K562 (cell line): ENCODE data around the gene USP28. TPM values are rescaled to one million over a fixed set of nuclear protein-coding genes. Genes with fewer than 3 reads are reported as not detected.

Source experiments
- ATAC-seq: fragments of 200-7000 bp; cut with Tn5 transposase; 3 replicates; pipeline ENCODE4 v1.9.1; 2020; ENCODE audit warnings: moderate library complexity
- BruUV-seq: library from RNA; stranded (reverse); fragments of 400-500 nt; replicated peaks from 2 replicates; lab custom pipeline; 2021; lab: Mats Ljungman, UMichigan
- CTCF ChIA-PET: fragments of 300-600 bp; formaldehyde crosslinking; extraction: SDS; loops from one replicate; lab custom pipeline; 2021; ENCODE audit warnings: low intra/inter-chr PET ratio; lab: Yijun Ruan, JAX
- POLR2A ChIA-PET: fragments of 300-600, 350-650 bp; sonication (Branson Sonifier 250); formaldehyde crosslinking; extraction: SDS; loops from one replicate; lab custom pipeline; 2021; ENCODE audit warnings: antibody characterized with exemption, inconsistent platforms; lab: Yijun Ruan, JAX
- DNase-seq, 4 experiments: peaks; one replicate each; pipeline versions ENCODE4 v3.0.0 to v3.0.0-alpha.2; 2011 to 2018; ENCODE audit warnings: low spot score in 3 of 4, mixed read lengths in 3 of 4; ENCODE audit errors: extremely low read depth in 1 of 4
- FAIRE-seq: peaks from 2 replicates; lab custom pipeline; 2011; peaks lifted over from hg19 to GRCh38; lab: Jason Lieb, UNC
- H2AFZ ChIP-seq: 2 replicates; pipeline ENCODE4 v1.6.0; 2011; ENCODE audit warnings: low read depth, low read length, control low read depth, inconsistent platforms
- H3K27ac ChIP-seq: fragments of 200-600 bp; 3 replicates; pipeline ENCODE4 v1.8.0; 2011; ENCODE audit warnings: low read depth, mild to moderate bottlenecking, control low read depth, inconsistent platforms, low read length, moderate library complexity, mixed read lengths; ENCODE audit errors: extremely low read depth
- H3K27me3 ChIP-seq, 2 experiments: fragments of 300-600 bp in 1 of 2; 2 replicates in 1 of 2; 3 replicates in 1 of 2; pipeline versions ENCODE4 v1.6.0 to v1.8.0; 2011; ENCODE audit warnings: inconsistent platforms in 2 of 2, low read length in 2 of 2, mild to moderate bottlenecking in 1 of 2, mixed read lengths in 1 of 2, moderate library complexity in 1 of 2; ENCODE audit not compliant: control insufficient read depth in 2 of 2, insufficient read depth in 2 of 2
- H3K36me3 ChIP-seq: fragments of 300-600 bp; 3 replicates; pipeline ENCODE4 v1.8.0; 2011; ENCODE audit warnings: mild to moderate bottlenecking, low read length, inconsistent platforms; ENCODE audit not compliant: control insufficient read depth, insufficient read depth
- H3K4me1 ChIP-seq, 2 experiments: fragments of 200-600 bp in 1 of 2; replicated peaks in 1 of 2; 2 replicates in 1 of 2; 3 replicates in 1 of 2; pipeline versions ENCODE4 v1.5.1 to v1.8.0; 2011; ENCODE audit warnings: inconsistent platforms in 2 of 2, low read length in 2 of 2, mild to moderate bottlenecking in 1 of 2, mixed read lengths in 1 of 2, moderate library complexity in 1 of 2; ENCODE audit not compliant: control insufficient read depth in 2 of 2, insufficient read depth in 2 of 2
- H3K4me2 ChIP-seq: 2 replicates; pipeline ENCODE4 v1.6.1; 2011; ENCODE audit warnings: low read length, control low read depth, inconsistent platforms, mixed read lengths; ENCODE audit not compliant: insufficient read depth
- H3K4me3 ChIP-seq: fragments of 200-600 bp; sonication (generic), shearing (Covaris generic); 2 replicates; pipeline ENCODE4 v1.5.1; 2016; ENCODE audit warnings: control low read depth, inconsistent platforms
- H3K79me2 ChIP-seq: fragments of 200-600 bp; 3 replicates; pipeline ENCODE4 v1.8.0; 2011; ENCODE audit warnings: low read length, inconsistent platforms; ENCODE audit not compliant: control insufficient read depth, insufficient read depth
- H3K9ac ChIP-seq, 2 experiments: 2 replicates each; pipeline versions ENCODE4 v1.6.0 to v1.6.1; 2011; ENCODE audit warnings: low read depth in 2 of 2, low read length in 2 of 2, control low read depth in 1 of 2, inconsistent platforms in 1 of 2, mild to moderate bottlenecking in 1 of 2, mixed read lengths in 1 of 2; ENCODE audit not compliant: insufficient read depth in 1 of 2
- H3K9me1 ChIP-seq: one replicate; pipeline ENCODE4 v1.6.0; 2011; ENCODE audit warnings: inconsistent platforms, mild to moderate bottlenecking, low read length, moderate library complexity; ENCODE audit not compliant: control insufficient read depth, insufficient read depth
- H3K9me3 ChIP-seq: replicated peaks from 2 replicates; pipeline ENCODE4 v1.5.1; 2011; ENCODE audit warnings: low read depth, low read length, inconsistent platforms; ENCODE audit not compliant: control insufficient read depth, insufficient read depth
- H4K20me1 ChIP-seq: replicated peaks from 2 replicates; pipeline ENCODE4 v1.6.1; 2011; ENCODE audit warnings: low read length, inconsistent platforms, mixed read lengths; ENCODE audit not compliant: control insufficient read depth, insufficient read depth
- ZNF282 ChIP-seq: sonication (generic); formaldehyde crosslinking; IDR thresholded peaks from 2 replicates; pipeline ENCODE4 v1.8.1; 2023; ENCODE audit warnings: missing genetic modification reagents
- WGBS: fragments of 100-300 bp; shearing (Covaris generic); methylation state at CpG from one replicate; pipeline ENCODE4 v1.1.6; 2016; ENCODE audit warnings: low coverage, mixed read lengths; ENCODE audit not compliant: insufficient coverage; ENCODE audit errors: missing lambda C conversion rate; 5-methylcytosine and 5-hydroxymethylcytosine counted together
- in situ Hi-C: fragments of 300-500 bp; cut with MboI; formaldehyde crosslinking; loops from 4 replicates; pipeline ENCODE4 v1.15.0; 2018; ENCODE audit warnings: inconsistent platforms, mixed read lengths
- intact Hi-C: fragments of 100-400 bp; cut with micrococcal nuclease; formaldehyde crosslinking; loops from 2 replicates; pipeline ENCODE4 v1.14.2; 2022
- polyA plus RNA-seq, 8 experiments: library from polyadenylated mRNA; depleted of rRNA in 4 of 8; stranded (reverse) in 5 of 8; unstranded in 3 of 8; fragments of >200 nt; fragmentation: Nextera tagmentation in 2 of 8; fragmentation: Illumina TruSeq in 1 of 8; extraction: Ambion mirVana in 2 of 8; extraction: Trizol in 1 of 8; gene quantifications; 2 replicates each; pipeline versions ENCODE4 v1.2.1 to v1.2.3, GENCODE V29; 2011 to 2014; ENCODE audit warnings: inconsistent platforms in 1 of 8, missing spikeins in 1 of 8
- total RNA-seq, 7 experiments: library from RNA; depleted of rRNA in 6 of 7; stranded (reverse); fragments of >200 nt in 6 of 7; fragmentation: Illumina TruSeq in 2 of 7; extraction: Trizol in 2 of 7; gene quantifications; 2 replicates each; pipeline versions ENCODE4 v1.2.1 to v1.2.3, GENCODE V29; 2011 to 2021; ENCODE audit warnings: low replicate concordance in 1 of 7
- TF ChIP-seq, protein P1 (sequence below): fragments of 250-450 bp; sonication (Bioruptor Pico); IDR thresholded peaks from 2 replicates; pipeline ENCODE4 v1.5.1; 2021; ENCODE audit warnings: mild to moderate bottlenecking
- TF ChIP-seq, protein P2 (sequence below): fragments of 200-800 bp; sonication (Bioruptor generic); IDR thresholded peaks from 2 replicates; pipeline ENCODE4 v1.6.1; 2017; ENCODE audit warnings: missing genetic modification characterization, missing compliant biosample characterization
- TF ChIP-seq, protein P3 (sequence below): sonication (generic); IDR thresholded peaks from 2 replicates; pipeline ENCODE4 v1.6.1; 2016

USP28 gene
- total and polyA plus RNA-seq, 9 of the 15 experiments (the other 6 are each of a cell fraction or from before 2014, with no cell fraction given): 3.7 to 42.7 (median 20.3) TPM

DNA sequence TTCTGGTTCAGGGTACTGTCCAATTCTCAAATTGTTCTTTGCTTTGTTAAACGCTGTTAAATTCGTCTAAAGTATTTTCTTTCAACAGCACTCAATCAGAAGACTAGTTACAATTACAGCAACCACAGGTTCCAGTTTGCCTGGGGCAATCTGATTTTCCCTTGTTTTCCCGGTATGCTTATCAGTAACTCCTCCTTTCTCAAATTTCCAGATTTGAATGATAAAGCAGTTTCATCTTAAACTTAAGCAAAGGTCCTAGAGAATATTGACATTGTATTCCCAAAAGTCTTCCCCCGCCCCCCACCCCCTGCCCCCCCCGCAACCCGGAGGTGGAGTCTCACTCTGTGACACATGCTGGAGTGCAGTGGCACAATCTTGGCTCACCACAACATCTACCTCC is 10.5 kb upstream of the USP28 start:
- TF ChIP-seq, protein P1, sequence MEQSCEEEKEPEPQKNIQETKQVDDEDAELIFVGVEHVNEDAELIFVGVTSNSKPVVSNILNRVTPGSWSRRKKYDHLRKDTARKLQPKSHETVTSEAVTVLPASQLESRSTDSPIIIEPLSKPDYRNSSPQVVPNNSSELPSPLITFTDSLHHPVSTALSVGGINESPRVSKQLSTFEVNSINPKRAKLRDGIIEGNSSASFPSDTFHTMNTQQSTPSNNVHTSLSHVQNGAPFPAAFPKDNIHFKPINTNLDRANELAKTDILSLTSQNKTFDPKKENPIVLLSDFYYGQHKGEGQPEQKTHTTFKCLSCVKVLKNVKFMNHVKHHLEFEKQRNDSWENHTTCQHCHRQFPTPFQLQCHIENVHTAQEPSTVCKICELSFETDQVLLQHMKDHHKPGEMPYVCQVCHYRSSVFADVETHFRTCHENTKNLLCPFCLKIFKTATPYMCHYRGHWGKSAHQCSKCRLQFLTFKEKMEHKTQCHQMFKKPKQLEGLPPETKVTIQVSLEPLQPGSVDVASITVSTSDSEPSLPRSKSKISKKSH (CRISPR knock-in tag): no peak
- TF ChIP-seq, protein P2, sequence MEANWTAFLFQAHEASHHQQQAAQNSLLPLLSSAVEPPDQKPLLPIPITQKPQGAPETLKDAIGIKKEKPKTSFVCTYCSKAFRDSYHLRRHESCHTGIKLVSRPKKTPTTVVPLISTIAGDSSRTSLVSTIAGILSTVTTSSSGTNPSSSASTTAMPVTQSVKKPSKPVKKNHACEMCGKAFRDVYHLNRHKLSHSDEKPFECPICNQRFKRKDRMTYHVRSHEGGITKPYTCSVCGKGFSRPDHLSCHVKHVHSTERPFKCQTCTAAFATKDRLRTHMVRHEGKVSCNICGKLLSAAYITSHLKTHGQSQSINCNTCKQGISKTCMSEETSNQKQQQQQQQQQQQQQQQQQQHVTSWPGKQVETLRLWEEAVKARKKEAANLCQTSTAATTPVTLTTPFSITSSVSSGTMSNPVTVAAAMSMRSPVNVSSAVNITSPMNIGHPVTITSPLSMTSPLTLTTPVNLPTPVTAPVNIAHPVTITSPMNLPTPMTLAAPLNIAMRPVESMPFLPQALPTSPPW (CRISPR knock-in tag): peak; percentile 82
- TF ChIP-seq ZNF282 (CRISPR knock-in tag): no peak
- TF ChIP-seq, protein P3, sequence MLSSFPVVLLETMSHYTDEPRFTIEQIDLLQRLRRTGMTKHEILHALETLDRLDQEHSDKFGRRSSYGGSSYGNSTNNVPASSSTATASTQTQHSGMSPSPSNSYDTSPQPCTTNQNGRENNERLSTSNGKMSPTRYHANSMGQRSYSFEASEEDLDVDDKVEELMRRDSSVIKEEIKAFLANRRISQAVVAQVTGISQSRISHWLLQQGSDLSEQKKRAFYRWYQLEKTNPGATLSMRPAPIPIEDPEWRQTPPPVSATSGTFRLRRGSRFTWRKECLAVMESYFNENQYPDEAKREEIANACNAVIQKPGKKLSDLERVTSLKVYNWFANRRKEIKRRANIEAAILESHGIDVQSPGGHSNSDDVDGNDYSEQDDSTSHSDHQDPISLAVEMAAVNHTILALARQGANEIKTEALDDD: peak; percentile 15; the same call in 1 of the 2 replicates
- TF ChIP-seq, all 486 proteins: peak for 2
- ATAC-seq (no peak), DNase-seq (no peak), FAIRE-seq (no peak)
- CTCF ChIA-PET: no interaction called here
- 6% methylated on average over 5 of the region's 6 CpGs for WGBS
- POLR2A ChIA-PET: no interaction called here
- H3K9ac ChIP-seq: no peak overlapping the region
- H3K4me2 ChIP-seq: no peak overlapping the region
- H3K27me3 ChIP-seq: no peaks in the 10 kb centered on the region
- H3K4me3 ChIP-seq: no peak overlapping the region
- H3K27ac ChIP-seq: no peak overlapping the region
- peaks cover 0 to 14% of the 10 kb centered on the region in 2 experiments; a peak in 4 of 5 replicates for H3K4me1 ChIP-seq
- H2AFZ ChIP-seq: no peak overlapping the region
- in situ Hi-C loops (no loop called here), intact Hi-C loops (no loop called here)
- no peaks in the 10 kb centered on the region for H3K9me3 ChIP-seq
- no peaks in the 10 kb centered on the region for H4K20me1 ChIP-seq
- H3K9me1 ChIP-seq: no peaks in the 10 kb centered on the region
- H3K79me2 ChIP-seq: no peaks in the 10 kb centered on the region
- no TSS peak for BruUV-seq
- no peaks in the 10 kb centered on the region for H3K36me3 ChIP-seq
